Measurements from ENCODE around the gene CLDN2.
"Not testable (repeated sequence)": the region's sequence is repeated elsewhere in the genome, so short reads cannot be mapped to it uniquely, and the experiment has no call there.

Gene CLDN2, protein sequence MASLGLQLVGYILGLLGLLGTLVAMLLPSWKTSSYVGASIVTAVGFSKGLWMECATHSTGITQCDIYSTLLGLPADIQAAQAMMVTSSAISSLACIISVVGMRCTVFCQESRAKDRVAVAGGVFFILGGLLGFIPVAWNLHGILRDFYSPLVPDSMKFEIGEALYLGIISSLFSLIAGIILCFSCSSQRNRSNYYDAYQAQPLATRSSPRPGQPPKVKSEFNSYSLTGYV

DNA sequence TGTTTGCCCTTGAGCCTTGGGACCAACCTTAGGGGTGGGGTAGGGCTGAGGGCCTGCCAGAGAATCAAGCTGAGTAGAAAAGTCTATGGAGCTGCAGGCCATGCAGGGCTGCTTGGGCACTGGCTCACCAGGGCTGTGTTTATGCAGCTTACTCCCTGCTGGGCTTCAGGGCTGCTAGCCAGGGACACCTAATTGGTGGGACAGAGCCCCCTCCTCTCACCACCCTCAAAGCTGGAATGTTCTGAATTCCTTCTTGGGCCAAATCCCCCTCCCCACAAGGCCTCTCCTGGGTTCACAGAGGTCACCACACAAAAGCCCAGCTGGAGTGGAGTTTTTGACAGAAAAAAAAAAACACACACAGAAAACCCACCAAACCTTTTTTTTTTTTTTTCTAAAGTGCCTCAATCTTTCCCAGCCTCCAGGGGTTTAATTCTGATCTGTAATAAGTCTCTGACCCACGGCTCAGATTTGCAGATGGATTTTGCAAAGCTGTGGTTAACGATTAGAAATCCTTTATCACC lies at the start of gene CLDN2:
Gene CLDN2, plus strand, starts transcription at position 471 of the 521 bp plus-strand sequence. CDS start 7,827 bp downstream, outside the sequence.
- DNase-seq = no peak

DNA sequence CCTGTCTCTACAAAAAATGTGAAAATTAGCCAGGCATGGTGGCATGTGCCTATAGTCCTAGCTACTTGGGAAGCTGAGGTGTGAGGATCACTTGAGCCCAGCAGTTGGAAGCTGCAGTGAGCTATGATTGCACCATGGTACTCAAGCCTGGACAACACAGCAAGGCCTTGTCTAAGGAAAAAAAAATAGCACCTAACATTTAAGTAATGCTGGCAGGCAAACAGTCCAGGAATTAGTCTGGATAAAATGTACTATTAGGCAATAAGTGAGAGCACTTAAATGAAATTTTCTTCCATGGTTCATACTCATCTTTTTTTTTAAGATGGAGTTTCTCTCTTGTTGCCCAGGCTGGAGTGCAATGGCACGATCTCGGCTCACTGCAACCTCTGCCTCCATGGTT lies 47.4 kb upstream of the CLDN2 start:
- not testable (repeated sequence) for DNase-seq

DNA sequence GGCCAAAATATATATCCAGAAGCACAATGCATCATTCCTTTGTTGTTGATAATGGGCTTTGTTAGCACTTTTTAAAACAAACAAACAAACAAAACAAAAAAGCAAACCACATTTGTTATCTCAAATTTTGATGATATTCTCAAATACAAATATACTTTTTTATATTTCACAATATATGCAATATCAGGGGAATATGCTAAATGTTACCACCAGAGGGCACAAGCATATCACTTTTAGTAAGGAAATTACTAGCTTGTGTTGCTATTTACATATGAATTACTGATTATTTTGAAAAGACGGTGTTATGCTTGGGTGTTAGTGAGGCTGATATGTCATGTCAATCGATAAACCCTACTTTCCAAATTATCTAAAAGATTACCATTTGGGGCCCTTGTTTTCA lies 46.1 kb upstream of the CLDN2 start:
- no peak for DNase-seq

DNA sequence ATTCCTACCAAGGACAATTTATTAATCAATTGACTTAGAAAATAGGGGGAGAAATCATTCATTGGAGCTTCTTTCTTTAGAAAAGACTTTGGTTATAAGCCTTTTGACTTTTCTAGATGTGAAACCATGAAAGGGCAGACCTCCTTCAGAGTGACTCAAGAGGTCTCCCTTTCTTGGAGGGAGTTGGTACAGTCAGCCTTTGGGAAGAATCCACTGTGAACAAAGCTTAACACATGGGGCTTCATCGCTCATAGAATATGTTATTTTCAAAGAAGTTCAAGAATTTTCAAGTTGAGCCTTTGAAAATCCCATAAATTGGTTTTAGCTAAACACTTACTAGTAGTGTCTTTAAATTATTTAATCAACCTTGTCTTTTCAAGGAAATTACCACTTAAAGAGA lies 45.1 kb upstream of the CLDN2 start:
- DNase-seq = no peak

DNA sequence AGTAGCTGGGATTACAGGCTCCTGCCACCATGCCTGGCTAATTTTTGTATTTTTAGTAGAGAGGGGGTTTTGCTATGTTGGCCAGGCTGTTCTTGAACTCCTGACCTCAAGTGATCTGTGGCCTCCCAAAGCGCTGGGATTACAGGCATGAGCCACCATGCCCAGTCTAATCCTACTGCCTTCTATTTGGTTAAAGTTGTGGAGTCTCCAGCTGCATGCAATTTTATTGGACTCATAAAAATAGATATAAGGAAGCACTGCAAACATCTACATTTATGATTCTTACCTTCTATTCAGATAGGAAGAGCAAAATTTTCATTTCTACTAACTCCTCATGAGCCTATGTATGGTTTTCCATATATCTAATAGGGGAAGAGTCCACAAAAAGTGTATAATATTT lies 30.7 kb upstream of the CLDN2 start:
- no peak for DNase-seq

DNA sequence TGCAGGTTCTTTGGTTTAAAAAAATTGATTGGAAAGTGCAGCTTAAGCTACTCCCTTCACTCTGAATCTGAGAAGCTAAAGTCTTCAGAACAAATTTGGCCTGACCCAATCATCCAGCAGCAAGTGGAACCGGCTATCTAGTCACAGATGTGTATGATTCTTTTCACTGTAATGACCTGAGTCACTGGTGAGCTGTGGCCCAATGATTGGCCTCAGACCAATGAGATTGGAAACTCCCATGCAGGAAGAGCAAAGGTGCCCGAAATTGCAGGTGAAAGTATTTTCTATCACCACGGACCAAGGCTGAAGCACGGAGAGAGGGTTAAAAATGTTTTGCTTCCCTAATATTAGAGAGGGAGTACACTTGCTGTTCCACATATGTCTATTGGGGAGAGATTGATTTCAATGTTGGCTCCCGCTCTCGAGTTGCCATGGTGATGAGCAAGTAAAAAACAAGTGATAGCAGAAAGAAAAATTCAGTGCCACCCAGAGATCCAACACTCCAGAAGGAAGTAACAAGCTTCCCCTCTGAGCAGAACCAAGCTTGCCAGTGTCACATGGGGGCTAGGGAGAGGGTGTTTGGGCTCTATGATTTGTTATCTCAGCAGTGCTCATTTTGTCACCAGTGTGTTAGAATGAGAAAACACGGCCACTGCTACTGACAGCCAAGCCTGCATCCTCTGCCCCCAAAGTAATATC lies 28.3 kb upstream of the CLDN2 start:
- DNase-seq = no peak

DNA sequence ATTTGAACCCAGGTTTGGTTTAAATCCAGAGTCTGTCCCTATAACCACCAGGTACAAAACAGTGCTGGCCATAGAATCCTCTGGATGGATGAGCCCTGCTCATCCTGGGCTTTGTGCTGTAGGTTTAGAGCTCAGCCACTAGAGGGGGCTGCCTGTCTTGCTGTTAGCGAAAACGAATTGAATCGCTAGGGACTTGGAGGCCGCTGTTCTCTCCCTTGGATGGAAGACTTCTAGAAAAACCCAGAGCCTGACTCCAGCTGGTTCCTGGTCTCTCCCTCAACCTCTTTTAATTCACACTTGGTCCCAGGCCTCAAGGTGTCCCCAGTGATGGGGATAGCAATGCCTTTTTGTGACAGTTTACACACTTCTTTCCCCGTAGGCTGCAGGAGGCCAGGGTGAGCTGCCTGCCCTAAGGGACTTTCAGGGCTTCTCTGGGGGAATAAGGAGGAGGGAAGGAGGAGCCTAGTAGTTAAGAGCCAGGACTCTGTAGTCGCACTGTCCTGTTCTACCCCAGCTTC lies 25.8 kb upstream of the CLDN2 start:
- DNase-seq = peak; percentile 16

DNA sequence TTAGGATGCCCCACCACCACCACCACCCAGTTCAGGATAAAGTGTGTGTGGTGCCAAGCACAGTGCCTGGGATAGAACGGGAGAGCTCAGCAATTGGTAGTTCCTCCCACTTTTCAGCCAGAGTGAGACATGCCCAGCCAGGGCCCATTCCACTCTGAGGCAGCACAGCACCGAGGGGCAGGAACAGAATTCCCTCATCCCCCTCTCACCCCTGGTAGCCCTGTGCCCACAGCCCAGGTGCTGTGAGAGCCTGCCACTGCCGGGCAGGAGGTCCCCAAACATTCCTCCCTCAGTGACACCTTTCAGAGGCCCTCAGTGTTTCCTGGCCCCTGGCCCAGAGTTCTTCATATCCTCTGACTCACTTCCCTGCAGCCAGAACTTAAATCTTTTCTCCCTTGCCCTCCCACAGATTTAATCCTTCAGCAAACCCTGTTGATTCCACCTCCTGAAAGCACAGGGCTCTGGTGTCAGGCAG lies 25.2 kb upstream of the CLDN2 start:
- no peak for DNase-seq

DNA sequence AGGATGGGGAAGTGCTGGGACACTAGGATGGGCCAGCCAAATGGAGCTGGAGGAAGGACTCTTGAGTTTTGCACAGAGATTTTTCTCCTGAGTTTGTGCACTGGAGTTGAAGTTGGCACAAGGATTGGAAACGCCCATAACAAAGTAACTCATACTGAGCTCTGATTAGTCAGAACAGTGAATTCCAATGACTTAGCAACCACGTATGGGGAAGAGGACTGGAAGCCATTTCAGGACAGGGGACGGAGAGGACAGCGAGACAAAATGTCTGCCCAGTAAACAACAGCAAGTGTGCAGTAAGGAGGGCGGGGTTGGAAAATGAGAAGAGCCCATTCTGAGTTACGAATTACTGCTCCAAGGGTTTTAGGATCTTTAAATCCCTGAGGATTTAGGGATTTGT lies 22.9 kb upstream of the CLDN2 start:
- DNase-seq = no peak

DNA sequence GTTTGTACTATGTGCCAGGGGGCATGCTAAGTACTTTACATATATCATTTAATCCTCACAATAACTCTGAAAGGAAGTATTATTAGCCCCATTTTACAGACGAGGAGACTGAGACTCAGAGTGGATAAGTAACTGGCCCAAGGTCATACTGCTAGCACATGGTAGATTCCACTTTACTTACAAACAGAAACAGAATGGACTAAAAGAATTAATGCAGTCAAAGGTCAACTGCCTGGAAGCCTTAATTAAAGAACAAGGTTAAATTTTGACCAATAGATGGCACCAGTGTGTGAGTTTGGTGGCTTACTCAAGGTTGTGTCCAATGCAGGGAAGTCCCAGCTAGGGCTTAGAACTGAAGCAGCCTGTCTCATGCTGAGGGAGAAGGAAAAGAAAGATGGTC lies 21.7 kb upstream of the CLDN2 start:
- DNase-seq = peak; percentile 18

DNA sequence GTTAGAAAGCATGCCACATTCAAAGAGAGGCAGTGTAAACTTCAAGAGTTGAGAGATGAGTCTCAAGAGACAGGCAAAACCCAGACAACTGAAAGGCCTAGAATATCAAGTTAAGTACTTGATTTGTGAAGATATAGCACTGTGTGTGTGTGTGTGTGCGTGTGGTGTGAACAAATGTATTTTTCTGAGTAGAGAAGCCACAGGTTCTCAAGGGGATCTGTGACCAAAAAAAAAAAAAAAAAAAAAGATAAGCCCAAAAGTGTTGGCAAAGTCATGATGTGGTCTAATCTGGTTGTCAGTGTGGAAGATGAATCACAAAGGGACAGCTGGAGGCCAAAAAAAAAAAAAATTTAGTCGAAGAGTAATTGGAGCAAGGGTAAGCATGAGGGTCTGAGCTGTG lies 20.9 kb upstream of the CLDN2 start:
- no peak for DNase-seq

DNA sequence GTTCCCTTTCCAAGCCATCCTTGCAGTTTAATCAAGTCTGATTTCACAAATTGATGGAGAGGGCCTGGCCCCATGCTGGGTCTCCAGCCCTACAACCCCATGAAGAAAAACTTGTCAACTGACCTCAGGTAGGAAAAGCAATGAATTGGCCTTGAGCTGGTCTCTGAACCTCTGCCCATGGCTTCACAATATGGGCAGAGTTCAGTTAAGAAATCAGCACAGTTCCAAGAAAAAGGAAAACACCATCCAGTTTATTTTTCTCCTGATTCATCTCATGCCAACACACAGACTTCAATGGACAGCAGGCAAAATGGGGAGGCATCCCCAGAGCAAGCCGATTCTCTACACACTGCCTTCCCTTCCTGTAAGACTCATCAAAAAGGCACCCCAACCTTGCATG lies 20.4 kb upstream of the CLDN2 start:
- DNase-seq = no peak

DNA sequence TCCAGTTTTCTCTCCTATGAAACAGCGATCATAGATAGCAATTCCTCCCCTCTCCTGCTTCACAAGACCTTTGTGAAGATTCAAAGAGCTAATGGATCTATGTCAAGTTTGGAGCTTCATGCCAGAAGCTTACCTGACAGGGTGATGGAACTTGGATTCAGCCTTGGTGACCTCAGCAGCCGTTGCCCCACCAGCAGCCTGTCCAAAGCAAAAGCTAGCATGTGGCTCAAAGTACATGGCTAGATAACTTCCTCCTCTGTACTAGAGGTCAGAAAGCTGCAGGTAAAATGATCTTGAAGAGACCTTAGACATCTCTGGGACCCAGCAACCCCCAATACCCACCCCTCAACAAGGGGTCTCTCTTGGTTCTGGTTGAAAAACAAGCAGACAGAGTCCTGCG lies 18.9 kb upstream of the CLDN2 start:
- DNase-seq = no peak

DNA sequence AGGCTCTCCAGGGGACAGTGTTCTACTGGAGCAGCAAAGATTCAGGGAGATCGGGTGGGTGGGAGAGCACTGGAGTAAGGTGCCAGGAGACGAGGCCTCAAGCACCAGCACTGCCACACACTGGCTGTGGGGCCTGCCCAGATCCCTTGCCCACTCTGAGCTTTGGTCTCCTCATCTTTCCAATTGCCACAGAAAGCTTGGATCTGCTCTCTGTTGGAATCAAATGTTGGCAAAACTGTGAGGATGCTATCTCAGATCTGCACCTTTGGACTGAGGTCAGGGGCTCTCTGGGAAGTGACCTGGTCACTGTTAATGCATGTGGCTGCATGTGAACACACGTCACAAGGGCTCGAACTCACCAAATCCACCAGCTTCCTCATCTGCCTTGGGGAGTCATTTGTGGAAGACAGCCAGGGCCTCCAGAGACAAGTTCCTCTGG lies 18.4 kb upstream of the CLDN2 start:
- DNase-seq = no peak

DNA sequence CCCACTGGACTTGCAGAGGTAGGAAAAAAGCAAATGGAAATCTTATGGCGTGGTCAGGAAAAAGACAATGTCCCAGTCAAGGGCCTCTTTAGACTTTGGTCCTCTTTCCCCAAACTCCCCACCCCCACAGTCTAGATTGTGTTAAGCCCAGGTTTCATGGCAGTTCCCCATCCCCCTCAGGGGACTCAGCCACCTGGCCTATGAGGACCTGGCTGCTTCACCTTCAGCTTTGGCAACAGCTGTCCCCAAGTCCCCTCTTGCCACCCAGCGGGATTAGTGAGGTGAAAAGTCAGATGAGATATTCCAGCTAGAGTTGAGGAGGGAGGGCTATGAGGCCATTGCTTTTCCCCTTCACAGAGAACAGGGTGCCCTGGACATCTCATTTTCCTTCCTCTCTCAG lies 17.5 kb upstream of the CLDN2 start:
- no peak for DNase-seq

DNA sequence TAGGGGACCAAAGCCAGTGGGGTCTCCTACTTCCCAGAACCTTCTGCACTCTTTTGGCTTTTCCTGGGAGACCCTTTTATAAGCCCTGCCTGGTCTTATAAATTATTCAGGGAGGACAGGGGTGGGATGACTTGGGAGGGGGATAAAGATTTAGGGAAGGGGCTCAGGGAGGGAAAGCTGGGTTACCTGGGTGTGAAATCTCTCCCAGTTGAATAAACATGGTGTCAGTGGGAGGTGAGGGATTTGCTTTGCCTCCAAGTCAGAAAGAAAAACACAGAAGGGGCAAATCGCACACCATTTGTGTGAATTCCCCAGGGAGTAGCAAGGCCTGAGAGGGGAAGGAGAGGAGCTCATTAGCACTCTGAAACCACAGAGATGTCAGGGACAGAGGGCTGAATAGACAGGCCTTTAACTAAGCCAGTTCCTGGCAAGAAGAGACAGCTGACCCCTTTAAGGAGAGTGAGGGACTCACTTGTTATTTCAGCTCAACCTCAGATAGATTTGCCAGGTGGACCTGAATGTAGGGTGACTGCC lies 16.8 kb upstream of the CLDN2 start, which contains the start of gene RIPPLY1:
Gene RIPPLY1, minus strand, starts transcription at position 51 of the 534 bp plus-strand sequence. CDS start 54 bp downstream, outside the sequence.
- DNase-seq = no peak

DNA sequence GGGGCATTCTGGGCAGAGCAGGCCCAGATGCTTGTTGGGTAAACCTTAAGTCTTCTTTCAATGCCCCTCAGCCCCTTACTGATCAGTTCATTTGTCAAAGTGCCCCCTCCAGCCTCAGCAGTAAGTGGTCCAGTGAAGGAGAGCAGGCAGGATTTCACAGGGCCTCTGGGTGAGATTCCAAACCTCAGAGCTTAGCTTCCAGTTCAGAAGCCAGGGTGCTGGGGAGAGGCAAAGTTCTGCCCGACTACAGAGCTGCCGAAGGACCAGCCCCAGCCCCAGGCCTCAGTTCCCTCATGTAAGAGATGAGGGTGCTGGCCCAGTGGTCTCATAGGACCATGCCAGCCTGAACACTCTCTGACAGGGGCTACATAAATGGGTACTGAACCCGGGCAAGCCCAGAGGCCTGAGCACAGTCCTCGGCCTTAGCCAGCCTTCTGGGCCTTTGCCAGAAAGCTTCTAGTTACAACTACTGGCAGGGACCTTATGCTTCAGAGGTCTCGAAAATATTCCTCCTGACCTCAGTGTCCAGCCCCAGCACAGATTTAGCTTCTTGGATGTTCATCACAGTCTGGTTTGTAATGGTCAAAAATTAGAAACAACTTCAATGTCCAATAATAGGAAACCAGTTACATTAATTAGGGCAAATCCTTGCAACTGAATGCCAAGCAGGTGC lies 16.2 kb upstream of the CLDN2 start:
- DNase-seq = no peak

DNA sequence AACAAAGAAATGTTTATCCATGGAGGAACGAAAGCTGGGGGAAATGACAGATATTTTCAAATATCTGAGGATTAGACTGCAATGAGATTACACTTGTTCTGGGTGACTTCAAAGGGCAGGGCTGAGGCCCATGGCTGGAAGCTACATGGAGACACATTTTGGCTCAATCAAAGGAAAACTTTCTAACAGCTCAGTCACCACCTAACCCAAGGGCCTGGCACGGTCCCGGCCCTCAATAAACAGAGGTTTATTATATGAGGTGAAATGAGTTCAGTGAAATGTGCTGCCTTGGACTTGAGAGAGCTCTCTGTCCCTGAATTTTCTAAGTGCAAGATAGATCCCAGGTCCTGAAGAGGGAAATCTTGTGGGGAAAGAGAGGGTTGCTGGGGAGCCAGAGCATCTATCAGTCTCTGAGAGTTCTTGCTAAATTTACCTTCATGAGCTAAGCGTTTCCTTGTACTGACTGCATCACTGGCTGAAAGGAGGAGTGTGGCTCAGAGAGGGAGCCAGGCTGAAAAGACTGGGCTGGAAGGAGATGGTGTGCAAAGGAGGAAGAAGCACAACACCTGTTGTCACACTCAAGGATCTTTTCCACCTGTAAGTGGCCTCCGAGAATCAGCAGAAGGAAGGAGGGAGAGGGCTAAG lies 15.0 kb upstream of the CLDN2 start:
- DNase-seq = no peak

DNA sequence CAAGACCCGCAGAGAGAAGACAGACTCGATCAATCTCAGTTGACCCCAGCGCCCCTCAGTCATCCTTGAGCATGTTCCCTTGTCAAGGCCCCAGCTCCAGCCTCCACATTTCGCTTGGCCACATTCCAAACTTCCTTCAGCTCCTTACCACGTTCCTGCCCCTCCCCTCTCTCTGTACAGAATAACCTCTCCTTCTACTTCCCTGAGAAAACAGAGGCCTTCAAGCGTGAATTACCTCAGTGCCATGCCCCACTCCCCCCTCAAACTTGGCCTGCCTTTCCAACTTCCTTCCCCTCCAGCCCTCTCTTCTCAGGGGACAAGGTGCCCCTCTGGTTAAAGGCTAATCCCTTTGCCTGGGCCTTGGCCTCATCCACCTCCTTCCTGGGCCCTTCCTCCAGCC lies 13.8 kb upstream of the CLDN2 start:
- DNase-seq = no peak

DNA sequence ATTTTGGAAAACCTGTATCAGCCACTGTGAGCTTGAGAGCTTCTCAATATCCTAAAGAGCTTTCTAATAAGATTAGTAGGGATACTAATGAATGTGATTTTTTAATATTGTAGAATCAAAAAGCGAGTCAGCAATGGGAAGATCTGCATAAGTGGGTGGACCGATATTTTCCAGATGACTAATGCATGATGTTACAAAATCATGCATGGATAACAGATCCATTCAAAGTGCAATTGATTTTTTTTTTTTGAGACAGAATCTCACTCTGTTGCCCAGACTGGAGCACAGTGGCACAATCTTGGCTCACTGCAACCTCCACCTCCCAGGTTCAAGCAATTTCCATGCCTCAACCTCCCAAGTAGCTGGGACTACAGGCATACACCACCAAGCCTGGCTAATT lies 7.3 kb upstream of the CLDN2 start:
- DNase-seq = no peak

DNA sequence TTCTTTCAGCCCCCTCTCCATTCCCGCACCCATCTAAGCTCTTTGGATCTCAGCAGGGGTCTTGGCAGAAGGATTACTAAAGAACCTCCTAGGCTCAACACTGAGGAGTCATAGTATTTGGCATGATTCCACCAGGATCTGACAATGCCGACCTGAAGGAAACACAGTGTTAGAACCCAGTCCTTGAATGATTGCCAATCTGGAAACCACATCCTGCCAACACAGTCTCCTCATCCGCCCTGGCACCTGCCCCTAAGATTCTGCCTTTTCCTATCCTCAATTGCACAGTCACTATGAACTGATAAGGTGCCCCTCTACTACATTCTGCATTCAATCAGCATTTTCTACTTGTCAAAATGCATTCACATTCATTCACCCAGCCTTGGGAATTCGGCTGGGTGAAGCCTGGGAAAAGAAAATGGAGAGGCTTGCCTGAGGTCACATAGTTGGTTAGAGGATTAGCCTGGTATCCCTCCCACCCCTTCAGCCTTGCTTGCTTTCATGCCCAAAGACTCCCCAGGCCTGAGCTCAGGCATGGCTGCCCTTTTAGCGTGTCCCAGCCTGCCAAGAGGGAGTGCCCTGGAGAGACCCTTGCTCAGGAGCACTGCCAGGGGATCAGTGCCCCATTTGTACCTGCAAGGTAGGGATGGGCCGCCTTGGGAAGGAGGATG lies 2.2 kb upstream of the CLDN2 start:
- no peak for DNase-seq

DNA sequence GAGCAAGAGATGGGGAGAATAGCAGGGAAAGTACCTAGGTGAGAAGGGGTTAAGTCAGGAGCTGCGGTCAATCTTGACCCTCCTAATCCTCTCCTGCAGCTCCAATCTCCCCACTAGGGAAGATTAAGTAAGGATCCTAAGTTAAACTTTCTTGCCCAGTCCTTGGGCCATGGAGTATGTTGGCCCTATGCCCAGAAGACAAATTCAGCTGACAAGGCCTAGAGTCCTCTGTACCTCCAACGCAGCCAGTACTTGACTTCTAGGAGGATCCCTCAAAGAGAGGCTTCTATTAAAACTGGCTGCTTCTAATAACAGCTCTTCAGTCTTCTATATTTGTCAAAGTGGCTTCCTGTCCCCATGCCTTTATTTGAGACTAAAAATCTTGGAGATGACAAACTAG lies 1.4 kb downstream of the CLDN2 start:
- DNase-seq = no peak
